WTC11 (cell line): ENCODE measurements around the gene TIGD1. TPM values are rescaled to one million over a fixed set of nuclear protein-coding genes. Genes with fewer than 3 reads are reported as not detected.

ENCODE experiments used
- ATAC-seq: fragments of 200-7000 bp; cut with Tn5 transposase; 2 replicates; pipeline ENCODE4 v1.10.0; 2021; ENCODE audit warnings: mild to moderate bottlenecking, moderate library complexity
- CTCF ChIA-PET: fragments of 300-600 bp; sonication (Branson Sonifier 250); formaldehyde crosslinking; loops from one replicate; lab custom pipeline; 2021; ENCODE audit warnings: antibody characterized with exemption; lab: Charles Lee
- POLR2A ChIA-PET: fragments of 350-600 bp; sonication (Branson Sonifier 250); formaldehyde crosslinking; loops from one replicate; lab custom pipeline; 2021; ENCODE audit warnings: antibody characterized with exemption; lab: Charles Lee
- DNase-seq: peaks from one replicate; pipeline ENCODE4 v3.0.0; 2021; ENCODE audit warnings: low spot score
- H3K27ac Mint-ChIP-seq: 2 replicates; pipeline ENCODE4 v1.8.0; 2021; ENCODE audit warnings: mixed read lengths
- H3K27me3 Mint-ChIP-seq: 2 replicates; pipeline ENCODE4 v1.8.0; 2021; ENCODE audit warnings: low read depth, mild to moderate bottlenecking, moderate library complexity, mixed read lengths
- H3K36me3 Mint-ChIP-seq: 2 replicates; pipeline ENCODE4 v1.8.0; 2021; ENCODE audit warnings: mixed read lengths
- H3K4me1 Mint-ChIP-seq: 2 replicates; pipeline ENCODE4 v1.8.0; 2022; ENCODE audit warnings: mixed read lengths
- H3K4me3 Mint-ChIP-seq: 2 replicates; pipeline ENCODE4 v1.8.0; 2021; ENCODE audit warnings: mild to moderate bottlenecking, moderate library complexity, mixed read lengths
- H3K9me3 Mint-ChIP-seq: 2 replicates; pipeline ENCODE4 v1.8.0; 2021; ENCODE audit warnings: mixed read lengths
- AFF4 ChIP-seq: sonication (generic); formaldehyde crosslinking; IDR thresholded peaks from 2 replicates; pipeline ENCODE4 v1.8.1; 2023; ENCODE audit warnings: mild to moderate bottlenecking, missing genetic modification reagents, borderline replicate concordance
- ATF1 ChIP-seq: sonication (generic); formaldehyde crosslinking; IDR thresholded peaks from 2 replicates; pipeline ENCODE4 v1.8.1; 2023; ENCODE audit warnings: mild to moderate bottlenecking, moderate library complexity, missing genetic modification reagents
- E2F4 ChIP-seq: sonication (generic); formaldehyde crosslinking; IDR thresholded peaks from 2 replicates; pipeline ENCODE4 v1.8.1; 2022; ENCODE audit warnings: low read depth, mild to moderate bottlenecking, moderate library complexity, missing genetic modification reagents, borderline replicate concordance
- ELF4 ChIP-seq: sonication (generic); formaldehyde crosslinking; IDR thresholded peaks from 2 replicates; pipeline ENCODE4 v1.8.1; 2022; ENCODE audit warnings: low read depth, mild to moderate bottlenecking, moderate library complexity, missing genetic modification reagents
- ERG ChIP-seq: fragments of 250-450 bp; sonication (Bioruptor Pico); IDR thresholded peaks from 2 replicates; pipeline ENCODE4 v1.8.0; 2021; ENCODE audit warnings: mild to moderate bottlenecking
- FOXJ3 ChIP-seq: sonication (generic); formaldehyde crosslinking; IDR thresholded peaks from 2 replicates; pipeline ENCODE4 v1.9.0; 2021; ENCODE audit warnings: missing genetic modification reagents, mild to moderate bottlenecking, borderline replicate concordance
- FOXP4 ChIP-seq: sonication (generic); formaldehyde crosslinking; IDR thresholded peaks from 2 replicates; pipeline ENCODE4 v1.8.0; 2022; ENCODE audit warnings: mild to moderate bottlenecking, missing genetic modification reagents
- GRHL2 ChIP-seq: fragments of 250-450 bp; sonication (Bioruptor Pico); IDR thresholded peaks from 2 replicates; pipeline ENCODE4 v1.8.0; 2022; ENCODE audit warnings: mild to moderate bottlenecking, moderate library complexity; ENCODE audit not compliant: insufficient replicate concordance, severe bottlenecking
- HMGA2 ChIP-seq: fragments of 250-450 bp; sonication (Bioruptor Pico); IDR thresholded peaks from 2 replicates; pipeline ENCODE4 v1.4.0; 2021; ENCODE audit warnings: mild to moderate bottlenecking, moderate library complexity
- JUN ChIP-seq: sonication (generic); formaldehyde crosslinking; IDR thresholded peaks from 2 replicates; pipeline ENCODE4 v1.8.0; 2023; ENCODE audit warnings: mild to moderate bottlenecking, missing genetic modification reagents
- KAT7 ChIP-seq: sonication (generic); formaldehyde crosslinking; IDR thresholded peaks from 2 replicates; pipeline ENCODE4 v1.8.1; 2023; ENCODE audit warnings: missing genetic modification reagents, mild to moderate bottlenecking, borderline replicate concordance
- NFYB ChIP-seq: sonication (generic); formaldehyde crosslinking; conservative IDR thresholded peaks from 2 replicates; pipeline ENCODE4 v1.8.0; 2022; ENCODE audit warnings: low read depth, missing genetic modification reagents
- NR2C2 ChIP-seq: sonication (generic); formaldehyde crosslinking; IDR thresholded peaks from 2 replicates; pipeline ENCODE4 v1.8.0; 2022; ENCODE audit warnings: mild to moderate bottlenecking, missing genetic modification reagents
- RORB ChIP-seq: fragments of 250-450 bp; sonication (Bioruptor Pico); IDR thresholded peaks from 2 replicates; pipeline ENCODE4 v1.9.0; 2021; ENCODE audit warnings: mild to moderate bottlenecking
- ZMAT4 ChIP-seq: fragments of 250-450 bp; sonication (Bioruptor Pico); IDR thresholded peaks from 2 replicates; pipeline ENCODE4 v1.9.0; 2021; ENCODE audit warnings: mild to moderate bottlenecking
- ZNF121 ChIP-seq: sonication (generic); formaldehyde crosslinking; IDR thresholded peaks from 2 replicates; pipeline ENCODE4 v1.8.0; 2023; ENCODE audit warnings: missing genetic modification reagents
- ZNF317 ChIP-seq: sonication (generic); formaldehyde crosslinking; IDR thresholded peaks from 2 replicates; pipeline ENCODE4 v1.8.1; 2023; ENCODE audit warnings: low read depth, mild to moderate bottlenecking, moderate library complexity, missing genetic modification reagents, borderline replicate concordance
- ZNF425 ChIP-seq: fragments of 250-450 bp; sonication (Bioruptor Pico); conservative IDR thresholded peaks from 2 replicates; pipeline ENCODE4 v1.9.0; 2021; ENCODE audit warnings: mild to moderate bottlenecking
- total RNA-seq: library from RNA; stranded (reverse); gene quantifications from 3 replicates; pipeline ENCODE4 v1.2.3, GENCODE V29; 2021

TIGD1 gene
- total RNA-seq, 1 experiment from 2014 or later = 9.0 TPM

- TF ChIP-seq FOXP4 (no peak), ZNF317 (no peak), ZMAT4 (CRISPR knock-in tag) (no peak), NFYB (CRISPR knock-in tag) (no peak), E2F4 (CRISPR knock-in tag) (no peak), ERG (CRISPR knock-in tag) (no peak), ELF4 (CRISPR knock-in tag) (no peak)
These were observed 47.9 kb upstream of the TIGD1 start (continued) for GRCh38 chr2:232598293-232598692.

GRCh38 chr2:232597362-232598079 lies 47.2 kb upstream of the TIGD1 start:
- no peak for DNase-seq
- POLR2A ChIA-PET = no interaction called here
- ATAC-seq = no peak
- no peaks in the 10 kb centered on the region for H3K36me3 Mint-ChIP-seq
- no peaks in the 10 kb centered on the region for H3K27me3 Mint-ChIP-seq
- H3K9me3 Mint-ChIP-seq = peaks cover 5% of the 10 kb centered on the region
- CTCF ChIA-PET = no interaction called here
- H3K4me1 Mint-ChIP-seq = 0 out of 2 replicates have a peak, but pooled peaks cover 2% of the 10 kb centered on the region
- H3K4me3 Mint-ChIP-seq = no peak overlapping the region
- TF ChIP-seq KAT7 (CRISPR knock-in tag) = no peak
- TF ChIP-seq ZNF121 (CRISPR knock-in tag) = peak; percentile 54; the same call in 1 of the 2 replicates
- no peak for TF ChIP-seq GRHL2 (CRISPR knock-in tag)
- no peak overlapping the region for H3K27ac Mint-ChIP-seq

GRCh38 chr2:232593982-232594381 lies 43.6 kb upstream of the TIGD1 start:
- no peaks in the 10 kb centered on the region; the same call in 1 of the 2 replicates for H3K27me3 Mint-ChIP-seq
- peaks cover 4% of the 10 kb centered on the region; the same call in 1 of the 2 replicates for H3K36me3 Mint-ChIP-seq
- DNase-seq (no peak), ATAC-seq (no peak)
- CTCF ChIA-PET = no interaction called here
- H3K4me3 Mint-ChIP-seq = no peak overlapping the region
- TF ChIP-seq ATF1 (CRISPR knock-in tag) = no peak
- TF ChIP-seq ZNF425 (CRISPR knock-in tag) = no peak
- TF ChIP-seq NR2C2 (CRISPR knock-in tag) = no peak
- no peak for TF ChIP-seq JUN (CRISPR knock-in tag)
- TF ChIP-seq RORB (CRISPR knock-in tag) = no peak
- TF ChIP-seq AFF4 = no peak
- no peak for TF ChIP-seq FOXJ3 (CRISPR knock-in tag)
- no peak for TF ChIP-seq HMGA2 (CRISPR knock-in tag)
- peaks cover 13% of the 10 kb centered on the region for H3K4me1 Mint-ChIP-seq
- no peak overlapping the region for H3K27ac Mint-ChIP-seq
- peaks cover 16% of the 10 kb centered on the region for H3K9me3 Mint-ChIP-seq
- POLR2A ChIA-PET = no interaction called here
